Ovary (tissue), 9 donors: ENCODE measurements around the gene SURF6. TPM values are rescaled to one million over a fixed set of nuclear protein-coding genes. Genes with fewer than 3 reads are reported as not detected.

Experiments
- DNase-seq, 5 donors: peaks; one replicate each; pipeline ENCODE4 v3.0.0-alpha.2; 2019 to 2020
- H3K27ac ChIP-seq, 2 donors: fragments of 200-600 bp; one replicate each; pipeline versions ENCODE4 v1.5.1 to v1.8.0; 2019 to 2022
- H3K27me3 ChIP-seq: fragments of 200-600 bp; one replicate; pipeline ENCODE4 v1.8.0; 2022
- H3K36me3 ChIP-seq: fragments of 200-600 bp; sonication (generic); one replicate; pipeline ENCODE4 v1.5.1; 2019
- H3K4me1 ChIP-seq: one replicate; pipeline ENCODE4 v1.8.1; 2013; ENCODE audit warnings: mild to moderate bottlenecking, moderate library complexity; ENCODE audit not compliant: insufficient read depth
- H3K4me3 ChIP-seq: fragments of 200-600 bp; sonication (generic); one replicate; pipeline ENCODE4 v1.5.1; 2017
- H3K9me3 ChIP-seq, 2 donors: fragments of 200-600 bp in 1 of 2; sonication (generic) in 1 of 2; one replicate each; pipeline versions ENCODE4 v1.5.1 to v1.8.1; 2013 to 2019; ENCODE audit warnings: mild to moderate bottlenecking in 1 of 2, moderate library complexity in 1 of 2
- EP300 ChIP-seq: sonication (generic); formaldehyde crosslinking; IDR thresholded peaks from one replicate; pipeline ENCODE4 v1.6.1; 2017; ENCODE audit warnings: antibody characterized with exemption
- POLR2A ChIP-seq: fragments of 450-650 bp; IDR thresholded peaks from one replicate; pipeline ENCODE4 v1.6.1; 2017; ENCODE audit warnings: antibody characterized with exemption, mild to moderate bottlenecking, moderate library complexity
- WGBS, 3 donors: extraction: QIAGEN DNeasy Blood & Tissue Kit in 1 of 3; methylation state at CpG; one replicate each; pipeline versions ENCODE4 v1.1.5 to v1.1.7; 2013 to 2017; 5-methylcytosine and 5-hydroxymethylcytosine counted together
- intact Hi-C, 4 donors: fragments of 100-400 bp; cut with DNase I; formaldehyde crosslinking; loops; one replicate each; pipeline versions ENCODE4 v1.11.0 to v1.15.1; 2022 to 2023
- polyA plus RNA-seq, 2 donors: library from polyadenylated mRNA; stranded (reverse); fragments of 200-250 nt in 1 of 2; fragments of 350-450 nt in 1 of 2; fragmentation: Illumina TruSeq in 1 of 2; extraction: RNeasy Lipid Tissue Mini Kit (QIAGEN cat#74804) in 1 of 2; gene quantifications; one replicate each; pipeline ENCODE4 v1.2.3, GENCODE V29; 2013 to 2014
- total RNA-seq, 7 donors: library from RNA; depleted of rRNA in 2 of 7; stranded (reverse); fragments of >200 nt in 2 of 7; fragmentation: NEBNext Ultra II Directional in 3 of 7; extraction: Animal tissue kit (Norgen Biotek cat#: 25700) in 3 of 7; gene quantifications; one replicate each; pipeline versions ENCODE4 v1.1.0 to v1.2.4, GENCODE V29; 2016 to 2023
- TF ChIP-seq, protein P1 (sequence below), 3 donors: fragments of 450-650 bp in 2 of 3; fragments of 200-600 bp in 1 of 3; IDR thresholded peaks; one replicate each; pipeline versions ENCODE4 v1.5.1 to v1.8.0; 2016 to 2022; ENCODE audit warnings: antibody characterized with exemption in 3 of 3, mild to moderate bottlenecking in 1 of 3
- donor health status: DM: no; HTN: no; CAD: no; lungs with moderate emphysema.
- donor health status: DM: no; HTN: no; CAD: no.
- donor health status: Bipolar disorder and iron deficiency.
- donor health status: DM: yes; HTN: yes; CAD: no.
- donor health status: DM: no; HTN: no; CAD: no.
- donor health status: DM: yes; HTN: yes; CAD: no.

The SURF6 gene
- total and polyA plus RNA-seq, 9 donors, result 12.7 to 24.9 (median 21.0) TPM

DNA sequence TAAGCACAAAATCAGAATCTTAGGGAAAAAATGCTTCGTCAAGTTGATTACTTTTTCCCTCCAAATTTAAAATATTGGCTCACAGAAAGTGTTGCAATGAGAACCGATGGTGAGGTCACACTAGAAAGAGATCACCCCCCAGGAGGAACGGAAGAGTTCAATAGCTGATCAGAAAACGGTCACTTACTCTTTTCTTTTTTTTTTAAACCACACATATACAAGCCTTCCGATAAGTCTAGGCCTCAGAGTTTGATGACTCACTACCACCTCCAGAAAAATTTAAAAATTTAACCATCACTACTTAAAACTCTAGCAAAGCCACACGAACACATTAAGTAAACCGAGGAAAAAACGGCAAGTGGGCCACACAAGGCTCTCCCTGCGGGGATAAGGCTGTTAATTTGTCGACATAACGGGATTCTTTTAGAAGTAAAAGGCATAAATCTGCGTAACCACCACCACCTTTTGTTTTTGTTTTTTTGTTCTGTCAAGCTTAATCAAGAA, 38.7 kb upstream of the SURF6 start:
- H3K4me1 ChIP-seq, result peaks cover 11% of the 10 kb centered on the region
- no peaks in the 10 kb centered on the region for H3K36me3 ChIP-seq
- H3K27me3 ChIP-seq, result no peaks in the 10 kb centered on the region
- peak overlapping the region; percentile 93 for H3K4me3 ChIP-seq
- peak overlapping the region in 1 of 2 donors; percentile 45 for H3K27ac ChIP-seq
- WGBS, 3 donors, result 10 to 11% (median 11%) methylated on average over 12 of the region's 12 CpGs
- no peak for TF ChIP-seq EP300
- TF ChIP-seq POLR2A, result no peak
- TF ChIP-seq, protein P1, sequence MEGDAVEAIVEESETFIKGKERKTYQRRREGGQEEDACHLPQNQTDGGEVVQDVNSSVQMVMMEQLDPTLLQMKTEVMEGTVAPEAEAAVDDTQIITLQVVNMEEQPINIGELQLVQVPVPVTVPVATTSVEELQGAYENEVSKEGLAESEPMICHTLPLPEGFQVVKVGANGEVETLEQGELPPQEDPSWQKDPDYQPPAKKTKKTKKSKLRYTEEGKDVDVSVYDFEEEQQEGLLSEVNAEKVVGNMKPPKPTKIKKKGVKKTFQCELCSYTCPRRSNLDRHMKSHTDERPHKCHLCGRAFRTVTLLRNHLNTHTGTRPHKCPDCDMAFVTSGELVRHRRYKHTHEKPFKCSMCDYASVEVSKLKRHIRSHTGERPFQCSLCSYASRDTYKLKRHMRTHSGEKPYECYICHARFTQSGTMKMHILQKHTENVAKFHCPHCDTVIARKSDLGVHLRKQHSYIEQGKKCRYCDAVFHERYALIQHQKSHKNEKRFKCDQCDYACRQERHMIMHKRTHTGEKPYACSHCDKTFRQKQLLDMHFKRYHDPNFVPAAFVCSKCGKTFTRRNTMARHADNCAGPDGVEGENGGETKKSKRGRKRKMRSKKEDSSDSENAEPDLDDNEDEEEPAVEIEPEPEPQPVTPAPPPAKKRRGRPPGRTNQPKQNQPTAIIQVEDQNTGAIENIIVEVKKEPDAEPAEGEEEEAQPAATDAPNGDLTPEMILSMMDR (IDR thresholded peaks at IDR 0.05), result no peak
- no peak for DNase-seq
- intact Hi-C loops, result no loop called here
- no peaks in the 10 kb centered on the region for H3K9me3 ChIP-seq

DNA sequence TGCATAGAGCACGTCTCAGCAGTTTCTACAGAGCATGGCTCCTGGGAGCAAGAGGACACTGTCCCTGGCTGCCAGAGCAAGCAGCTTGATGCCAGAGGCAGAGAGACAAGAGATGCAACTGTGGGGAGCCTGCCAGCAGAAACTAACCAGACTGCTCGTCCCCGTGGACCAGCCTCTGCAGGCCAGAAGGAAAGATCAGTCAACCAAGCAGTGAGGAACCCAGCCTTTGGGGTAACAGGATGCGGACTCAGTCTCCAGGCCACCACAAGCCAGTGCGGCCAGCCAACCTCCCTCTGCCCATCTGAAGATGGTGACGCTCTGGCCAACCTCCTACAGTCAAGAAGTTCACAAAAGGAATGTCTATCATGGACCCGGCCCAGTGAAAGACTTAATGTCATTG, 36.2 kb upstream of the SURF6 start:
- no peak for DNase-seq
- Histone ChIP-seq H3K27ac (no peak overlapping the region), H3K4me1 (peaks cover 11% of the 10 kb centered on the region), H3K9me3 (no peaks in the 10 kb centered on the region), H3K36me3 (no peaks in the 10 kb centered on the region), H3K27me3 (no peaks in the 10 kb centered on the region), H3K4me3 (no peak overlapping the region)
- TF ChIP-seq POLR2A (no peak), EP300 (no peak)
- TF ChIP-seq, protein P1 (IDR thresholded peaks at IDR 0.05), result no peak
- intact Hi-C loops, result no loop called here
- WGBS, 3 donors, result 69 to 71% (median 71%) methylated on average over 7 of the region's 7 CpGs

DNA sequence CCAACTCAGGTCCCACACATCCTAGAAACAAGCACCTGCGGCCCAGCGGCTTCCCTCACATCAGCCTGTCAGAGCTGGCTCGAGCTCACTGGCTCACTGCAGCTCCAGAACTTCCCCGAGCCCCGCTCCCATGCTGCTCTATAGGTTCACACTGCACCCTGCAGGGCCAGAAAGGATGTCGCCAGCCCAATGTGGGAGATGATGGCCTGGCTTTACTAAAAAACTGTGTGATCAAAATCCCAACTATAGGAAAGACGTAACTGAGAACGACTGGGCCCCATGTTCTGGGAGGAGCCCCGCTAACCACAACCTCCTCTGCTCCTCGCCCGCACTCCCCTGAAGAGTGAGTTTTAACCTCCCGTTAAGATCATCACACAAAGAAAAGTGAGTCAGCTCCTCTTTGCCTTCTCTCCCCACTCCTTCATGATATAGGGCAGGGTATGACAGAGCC, 35.3 kb upstream of the SURF6 start:
- no peak for DNase-seq
- no peak overlapping the region for H3K27ac ChIP-seq
- H3K27me3 ChIP-seq, result no peaks in the 10 kb centered on the region
- TF ChIP-seq EP300 (no peak), POLR2A (no peak)
- TF ChIP-seq, protein P1 (IDR thresholded peaks at IDR 0.05), result no peak
- H3K4me1 ChIP-seq, result peaks cover 11% of the 10 kb centered on the region
- H3K36me3 ChIP-seq, result no peaks in the 10 kb centered on the region
- no peak overlapping the region for H3K4me3 ChIP-seq
- WGBS, 3 donors, result 63 to 69% (median 68%) methylated on average over 12 of the region's 12 CpGs
- intact Hi-C loops, result no loop called here
- H3K9me3 ChIP-seq, result no peaks in the 10 kb centered on the region

DNA sequence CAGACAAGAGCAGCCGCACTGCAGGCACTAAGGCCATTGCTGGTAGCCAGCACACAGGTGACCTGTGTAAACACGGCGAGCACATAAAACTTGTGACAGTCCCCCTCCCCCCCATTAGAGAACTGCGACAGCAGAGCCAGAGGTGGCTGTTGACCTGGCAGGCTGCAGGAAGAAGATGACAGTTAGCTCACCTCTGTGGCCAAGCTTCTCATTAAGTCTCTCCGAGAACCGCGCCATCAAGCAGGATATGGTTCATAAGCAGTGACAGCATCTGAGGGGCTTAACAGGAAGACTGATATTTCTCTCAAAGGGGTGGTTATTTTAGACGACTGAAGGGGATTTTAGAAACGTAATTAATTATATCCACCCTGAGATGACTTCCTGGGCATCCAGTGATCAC, 34.7 kb upstream of the SURF6 start:
- intact Hi-C loops, result no loop called here

More for the DNA sequence above, 34.7 kb upstream of the SURF6 start:
- Histone ChIP-seq H3K9me3 (no peaks in the 10 kb centered on the region), H3K27ac (no peak overlapping the region), H3K4me1 (peaks cover 11% of the 10 kb centered on the region), H3K36me3 (no peaks in the 10 kb centered on the region), H3K4me3 (no peak overlapping the region), H3K27me3 (no peaks in the 10 kb centered on the region)
- no peak for DNase-seq
- 67 to 75% (median 74%) methylated on average over 9 of the region's 9 CpGs for WGBS, 3 donors
- TF ChIP-seq, protein P1 (IDR thresholded peaks at IDR 0.05), result no peak
- no peak for TF ChIP-seq POLR2A
- no peak for TF ChIP-seq EP300
